Measurements from ENCODE around the gene CXorf66. TPM values are rescaled to one million over a fixed set of nuclear protein-coding genes. Genes with fewer than 3 reads are reported as not detected.

Gene CXorf66
- total and polyA plus RNA-seq, 2 of the 13 experiments (the other 11 are each of a cell fraction or from before 2014, with no cell fraction given), result not detected

GRCh38 chrX:139971394-139971749 is 6.1 kb upstream of the CXorf66 start (continued):
- TF ChIP-seq, protein P1, sequence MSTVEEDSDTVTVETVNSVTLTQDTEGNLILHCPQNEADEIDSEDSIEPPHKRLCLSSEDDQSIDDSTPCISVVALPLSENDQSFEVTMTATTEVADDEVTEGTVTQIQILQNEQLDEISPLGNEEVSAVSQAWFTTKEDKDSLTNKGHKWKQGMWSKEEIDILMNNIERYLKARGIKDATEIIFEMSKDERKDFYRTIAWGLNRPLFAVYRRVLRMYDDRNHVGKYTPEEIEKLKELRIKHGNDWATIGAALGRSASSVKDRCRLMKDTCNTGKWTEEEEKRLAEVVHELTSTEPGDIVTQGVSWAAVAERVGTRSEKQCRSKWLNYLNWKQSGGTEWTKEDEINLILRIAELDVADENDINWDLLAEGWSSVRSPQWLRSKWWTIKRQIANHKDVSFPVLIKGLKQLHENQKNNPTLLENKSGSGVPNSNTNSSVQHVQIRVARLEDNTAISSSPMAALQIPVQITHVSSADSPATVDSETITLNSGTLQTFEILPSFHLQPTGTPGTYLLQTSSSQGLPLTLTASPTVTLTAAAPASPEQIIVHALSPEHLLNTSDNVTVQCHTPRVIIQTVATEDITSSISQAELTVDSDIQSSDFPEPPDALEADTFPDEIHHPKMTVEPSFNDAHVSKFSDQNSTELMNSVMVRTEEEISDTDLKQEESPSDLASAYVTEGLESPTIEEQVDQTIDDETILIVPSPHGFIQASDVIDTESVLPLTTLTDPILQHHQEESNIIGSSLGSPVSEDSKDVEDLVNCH (CRISPR knock-in tag; IDR thresholded peaks at IDR 0.05), result no peak
- TF ChIP-seq CBFB (CRISPR knock-in tag; IDR thresholded peaks at IDR 0.05) (no peak), MXI1 (IDR thresholded peaks at IDR 0.05; ENCODE audit: borderline replicate concordance, low read depth, low read length) (no peak), SRSF4 (IDR thresholded peaks at IDR 0.05; ENCODE audit: low read depth, low read length, poor library complexity, severe bottlenecking) (no peak)
- TF ChIP-seq, protein P2, sequence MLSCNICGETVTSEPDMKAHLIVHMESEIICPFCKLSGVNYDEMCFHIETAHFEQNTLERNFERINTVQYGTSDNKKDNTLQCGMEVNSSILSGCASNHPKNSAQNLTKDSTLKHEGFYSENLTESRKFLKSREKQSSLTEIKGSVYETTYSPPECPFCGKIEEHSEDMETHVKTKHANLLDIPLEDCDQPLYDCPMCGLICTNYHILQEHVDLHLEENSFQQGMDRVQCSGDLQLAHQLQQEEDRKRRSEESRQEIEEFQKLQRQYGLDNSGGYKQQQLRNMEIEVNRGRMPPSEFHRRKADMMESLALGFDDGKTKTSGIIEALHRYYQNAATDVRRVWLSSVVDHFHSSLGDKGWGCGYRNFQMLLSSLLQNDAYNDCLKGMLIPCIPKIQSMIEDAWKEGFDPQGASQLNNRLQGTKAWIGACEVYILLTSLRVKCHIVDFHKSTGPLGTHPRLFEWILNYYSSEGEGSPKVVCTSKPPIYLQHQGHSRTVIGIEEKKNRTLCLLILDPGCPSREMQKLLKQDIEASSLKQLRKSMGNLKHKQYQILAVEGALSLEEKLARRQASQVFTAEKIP (CRISPR knock-in tag; IDR thresholded peaks at IDR 0.05; ENCODE audit: borderline replicate concordance), result no peak

DNA sequence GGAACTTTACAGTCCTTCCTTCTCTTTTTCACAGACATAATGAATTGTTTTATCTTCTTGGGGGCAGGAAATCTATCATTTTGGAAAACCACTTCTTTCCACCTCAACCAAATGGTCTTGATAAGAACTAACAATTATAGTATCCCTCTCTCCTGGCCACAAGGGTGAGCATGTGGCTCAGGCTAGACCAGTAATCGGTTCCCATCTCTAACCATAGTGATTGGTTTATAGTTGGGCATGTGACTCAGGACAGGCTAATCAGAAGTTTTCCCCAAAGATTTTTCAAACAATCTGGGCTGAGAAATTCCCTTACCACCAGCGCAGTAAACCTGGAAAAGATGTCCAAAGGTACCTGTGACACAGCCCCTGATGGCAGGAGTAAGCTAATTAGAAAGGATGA is 4.0 kb upstream of the CXorf66 start:
- ATAC-seq (no peak), FAIRE-seq (no peak), DNase-seq (ENCODE audit: low spot score) (no peak)
- WGBS (ENCODE audit: low lambda C conversion rate), result 67% methylated on average over 1 of the region's 2 CpGs
- no TSS peak for BruUV-seq (replicated peaks)
- intact Hi-C loops (cut with micrococcal nuclease; ENCODE audit: unreplicated experiment) (no loop called here), in situ Hi-C loops (cut with HindIII; ENCODE audit: extremely low pct_ligation_motif_present, low pct_unique_long_range_greater_than_20kb) (no loop called here)
- Histone ChIP-seq H3K79me2 (ENCODE audit: insufficient read depth, low read length) (no peaks in the 10 kb centered on the region), H3K27me3 (ENCODE audit: control insufficient read depth in 1 of 2, insufficient read depth in 2 of 2, low read length in 2 of 2) (no peaks in the 10 kb centered on the region), H4K20me1 (ENCODE audit: insufficient read depth, low read length) (no peaks in the 10 kb centered on the region), H3K4me3 (replicated peaks in 1 of 3; ENCODE audit: insufficient read depth in 1 of 3, low read depth in 2 of 3, low read length in 3 of 3) (no peak overlapping the region), H3K9me3 (ENCODE audit: low read length) (no peaks in the 10 kb centered on the region), H2AFZ (ENCODE audit: low read length) (no peak overlapping the region), H3K27ac (ENCODE audit: extremely low read length, insufficient read depth, low read length) (no peak overlapping the region), H3K4me2 (ENCODE audit: low read depth, low read length) (no peak overlapping the region), H3K9ac (ENCODE audit: insufficient read depth, low read depth, low read length) (no peak overlapping the region), H3K4me1 (ENCODE audit: insufficient read depth, low read length) (no peaks in the 10 kb centered on the region), H3K36me3 (replicated peaks in 1 of 2; ENCODE audit: control insufficient read depth in 1 of 2, insufficient read depth in 2 of 2, low read length in 2 of 2) (no peaks in the 10 kb centered on the region)
- ChIA-PET CTCF (ENCODE audit: low intra/inter-chr PET ratio, low total read pairs) (no interaction called here), POLR2A (no interaction called here)
- TF ChIP-seq TRIM24 (CRISPR knock-in tag; IDR thresholded peaks at IDR 0.05) (no peak), ELK4 (CRISPR knock-in tag; IDR thresholded peaks at IDR 0.05; ENCODE audit: borderline replicate concordance) (no peak), DNMT3B (CRISPR knock-in tag; conservative IDR thresholded peaks at IDR 0.05) (no peak), PHF5A (CRISPR knock-in tag; IDR thresholded peaks at IDR 0.05; ENCODE audit: low read depth, unreplicated experiment) (no peak), ZNF557 (CRISPR knock-in tag; IDR thresholded peaks at IDR 0.05) (no peak), ZNF296 (CRISPR knock-in tag; conservative IDR thresholded peaks at IDR 0.05) (no peak), ZNF749 (CRISPR knock-in tag; IDR thresholded peaks at IDR 0.05; ENCODE audit: borderline replicate concordance) (no peak), ETV5 (CRISPR knock-in tag; IDR thresholded peaks at IDR 0.05; ENCODE audit: borderline replicate concordance) (no peak)
- TF ChIP-seq, protein P3, sequence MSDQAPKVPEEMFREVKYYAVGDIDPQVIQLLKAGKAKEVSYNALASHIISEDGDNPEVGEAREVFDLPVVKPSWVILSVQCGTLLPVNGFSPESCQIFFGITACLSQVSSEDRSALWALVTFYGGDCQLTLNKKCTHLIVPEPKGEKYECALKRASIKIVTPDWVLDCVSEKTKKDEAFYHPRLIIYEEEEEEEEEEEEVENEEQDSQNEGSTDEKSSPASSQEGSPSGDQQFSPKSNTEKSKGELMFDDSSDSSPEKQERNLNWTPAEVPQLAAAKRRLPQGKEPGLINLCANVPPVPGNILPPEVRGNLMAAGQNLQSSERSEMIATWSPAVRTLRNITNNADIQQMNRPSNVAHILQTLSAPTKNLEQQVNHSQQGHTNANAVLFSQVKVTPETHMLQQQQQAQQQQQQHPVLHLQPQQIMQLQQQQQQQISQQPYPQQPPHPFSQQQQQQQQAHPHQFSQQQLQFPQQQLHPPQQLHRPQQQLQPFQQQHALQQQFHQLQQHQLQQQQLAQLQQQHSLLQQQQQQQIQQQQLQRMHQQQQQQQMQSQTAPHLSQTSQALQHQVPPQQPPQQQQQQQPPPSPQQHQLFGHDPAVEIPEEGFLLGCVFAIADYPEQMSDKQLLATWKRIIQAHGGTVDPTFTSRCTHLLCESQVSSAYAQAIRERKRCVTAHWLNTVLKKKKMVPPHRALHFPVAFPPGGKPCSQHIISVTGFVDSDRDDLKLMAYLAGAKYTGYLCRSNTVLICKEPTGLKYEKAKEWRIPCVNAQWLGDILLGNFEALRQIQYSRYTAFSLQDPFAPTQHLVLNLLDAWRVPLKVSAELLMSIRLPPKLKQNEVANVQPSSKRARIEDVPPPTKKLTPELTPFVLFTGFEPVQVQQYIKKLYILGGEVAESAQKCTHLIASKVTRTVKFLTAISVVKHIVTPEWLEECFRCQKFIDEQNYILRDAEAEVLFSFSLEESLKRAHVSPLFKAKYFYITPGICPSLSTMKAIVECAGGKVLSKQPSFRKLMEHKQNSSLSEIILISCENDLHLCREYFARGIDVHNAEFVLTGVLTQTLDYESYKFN (CRISPR knock-in tag; conservative IDR thresholded peaks at IDR 0.05), result no peak
